ENCODE data around the gene OR2D2. TPM values are rescaled to one million over a fixed set of nuclear protein-coding genes. Genes with fewer than 3 reads are reported as not detected.

OR2D2 gene
- total and polyA plus RNA-seq, 10 of the 15 experiments (the other 5 are each of a cell fraction or from before 2014, with no cell fraction given), result not detected

- H2AFZ ChIP-seq (ENCODE audit: control insufficient read depth, low read depth, low read length), result no peak overlapping the region
- ATAC-seq (no peak), DNase-seq (ENCODE audit: low read depth, low spot score) (no peak), FAIRE-seq (no peak)
- no peak overlapping the region for H3K4me3 ChIP-seq
- no peaks in the 10 kb centered on the region for H3K27me3 ChIP-seq (replicated peaks in 1 of 2; ENCODE audit: control insufficient read depth in 2 of 2, insufficient read depth in 2 of 2, low read length in 1 of 2)
- intact Hi-C loops (cut with micrococcal nuclease; ENCODE audit: unreplicated experiment) (no loop called here), in situ Hi-C loops (cut with MboI) (no loop called here)
- POLR2A ChIA-PET, result no interaction called here
- no peak overlapping the region for H3K4me2 ChIP-seq (ENCODE audit: control insufficient read depth, insufficient read depth)
- H3K9me3 ChIP-seq (replicated peaks; ENCODE audit: control insufficient read depth, insufficient read depth, low read length), result no peaks in the 10 kb centered on the region
- H3K27ac ChIP-seq (ENCODE audit: control insufficient read depth, insufficient read depth), result no peak overlapping the region
- no peaks in the 10 kb centered on the region for H3K79me2 ChIP-seq (ENCODE audit: control insufficient read depth, insufficient read depth, low read length)
- no peaks in the 10 kb centered on the region for H3K36me3 ChIP-seq (ENCODE audit: control insufficient read depth in 2 of 2, insufficient read depth in 2 of 2, low read length in 1 of 2)
- no peaks in the 10 kb centered on the region for H4K20me1 ChIP-seq (ENCODE audit: control insufficient read depth, insufficient read depth)
- SMC1A ChIA-PET (ENCODE audit: uncharacterized antibody, unreplicated experiment), result interaction anchor here (1.3 kb wide), 1 partner anchor 21 kb away, joined by 3 read pairs; no protein-coding TSS in a partner anchor
- CTCF ChIA-PET, result no interaction called here
- no TSS peak for BruUV-seq (replicated peaks)
- TF ChIP-seq CBFB (IDR thresholded peaks at IDR 0.05; ENCODE audit: low read depth), result no peak
- no peak for TF ChIP-seq RELA (IDR thresholded peaks at IDR 0.05; ENCODE audit: borderline replicate concordance, partially characterized antibody)
- no peak for TF ChIP-seq ZNF687 (IDR thresholded peaks at IDR 0.05)
- TF ChIP-seq TCF3 (IDR thresholded peaks at IDR 0.05; ENCODE audit: borderline replicate concordance, insufficient read depth, low read depth, low read length), result no peak
- no peak for TF ChIP-seq POLR2AphosphoS2 (IDR thresholded peaks at IDR 0.05; ENCODE audit: low read depth, low read length)
- TF ChIP-seq MEF2B (IDR thresholded peaks at IDR 0.05; ENCODE audit: partially characterized antibody, poor library complexity, severe bottlenecking), result no peak
- TF ChIP-seq IRF5 (IDR thresholded peaks at IDR 0.05; ENCODE audit: borderline replicate concordance), result no peak
- TF ChIP-seq GATAD2B (conservative IDR thresholded peaks at IDR 0.05; ENCODE audit: low read depth), result no peak
- TF ChIP-seq PKNOX1 (IDR thresholded peaks at IDR 0.05), result no peak
- no peak for TF ChIP-seq NR2C1 (IDR thresholded peaks at IDR 0.05)
- no peak for TF ChIP-seq BRCA1 (IDR thresholded peaks at IDR 0.05; ENCODE audit: low read depth, low read length)
- no peak for TF ChIP-seq POU2F2 (IDR thresholded peaks at IDR 0.05; ENCODE audit: borderline replicate concordance, low read depth, low read length)
- TF ChIP-seq MYC (IDR thresholded peaks at IDR 0.05; ENCODE audit: insufficient read depth, insufficient read length, insufficient replicate concordance, low read length, severe bottlenecking), result no peak
- no peak for TF ChIP-seq ZNF592 (IDR thresholded peaks at IDR 0.05)
- no peak for TF ChIP-seq SIN3A (IDR thresholded peaks at IDR 0.05; ENCODE audit: low read depth, low read length)
- no peaks in the 10 kb centered on the region for H3K4me1 ChIP-seq (ENCODE audit: control insufficient read depth, insufficient read depth, low read length)
- no peak overlapping the region for H3K9ac ChIP-seq (ENCODE audit: control insufficient read depth, insufficient read depth, low read length)
- RAD21 ChIA-PET (ENCODE audit: unreplicated experiment), result no interaction called here
Measured at GRCh38 chr11:6882751-6883150, 9.5 kb downstream of the OR2D2 start.

Measured in GM12878 (cell line).